Neutrophil (primary cell): Measurements from ENCODE around the gene CYP27B1.

Experiments used
- H3K27ac ChIP-seq: fragments of 200-600 bp; sonication (generic); 2 replicates; pipeline ENCODE4 v1.5.1; 2016; ENCODE audit warnings: mild to moderate bottlenecking, moderate library complexity
- H3K27me3 ChIP-seq: fragments of 200-600 bp; sonication (generic); 2 replicates; pipeline ENCODE4 v1.6.0; 2016; ENCODE audit warnings: mild to moderate bottlenecking
- H3K36me3 ChIP-seq: fragments of 200-600 bp; sonication (generic); 2 replicates; pipeline ENCODE4 v1.5.1; 2017
- H3K4me1 ChIP-seq, 2 experiments: fragments of 200-600 bp in 1 of 2; sonication (generic) in 1 of 2; 1 replicate in 1 of 2; 2 replicates in 1 of 2; pipeline versions ENCODE4 v1.5.1 to v1.6.1; 2013 to 2016; ENCODE audit warnings: low read depth in 1 of 2, low read length in 1 of 2, mild to moderate bottlenecking in 1 of 2, moderate library complexity in 1 of 2; ENCODE audit not compliant: control insufficient read depth in 1 of 2, insufficient read depth in 1 of 2
- H3K4me3 ChIP-seq, 2 experiments: fragments of 200-600 bp in 1 of 2; sonication (generic) in 1 of 2; 1 replicate in 1 of 2; 2 replicates in 1 of 2; pipeline ENCODE4 v1.5.1; 2013 to 2016; ENCODE audit warnings: low read depth in 1 of 2, low read length in 1 of 2, mild to moderate bottlenecking in 1 of 2, moderate library complexity in 1 of 2
- H3K9me3 ChIP-seq: fragments of 200-600 bp; sonication (generic); 2 replicates; pipeline ENCODE4 v1.5.1; 2016
- TF ChIP-seq, protein P1 (sequence below): fragments of 200-600 bp; sonication (generic); IDR thresholded peaks from 2 replicates; pipeline ENCODE4 v1.5.1; 2016; ENCODE audit warnings: antibody characterized with exemption

CYP27B1 gene

DNA sequence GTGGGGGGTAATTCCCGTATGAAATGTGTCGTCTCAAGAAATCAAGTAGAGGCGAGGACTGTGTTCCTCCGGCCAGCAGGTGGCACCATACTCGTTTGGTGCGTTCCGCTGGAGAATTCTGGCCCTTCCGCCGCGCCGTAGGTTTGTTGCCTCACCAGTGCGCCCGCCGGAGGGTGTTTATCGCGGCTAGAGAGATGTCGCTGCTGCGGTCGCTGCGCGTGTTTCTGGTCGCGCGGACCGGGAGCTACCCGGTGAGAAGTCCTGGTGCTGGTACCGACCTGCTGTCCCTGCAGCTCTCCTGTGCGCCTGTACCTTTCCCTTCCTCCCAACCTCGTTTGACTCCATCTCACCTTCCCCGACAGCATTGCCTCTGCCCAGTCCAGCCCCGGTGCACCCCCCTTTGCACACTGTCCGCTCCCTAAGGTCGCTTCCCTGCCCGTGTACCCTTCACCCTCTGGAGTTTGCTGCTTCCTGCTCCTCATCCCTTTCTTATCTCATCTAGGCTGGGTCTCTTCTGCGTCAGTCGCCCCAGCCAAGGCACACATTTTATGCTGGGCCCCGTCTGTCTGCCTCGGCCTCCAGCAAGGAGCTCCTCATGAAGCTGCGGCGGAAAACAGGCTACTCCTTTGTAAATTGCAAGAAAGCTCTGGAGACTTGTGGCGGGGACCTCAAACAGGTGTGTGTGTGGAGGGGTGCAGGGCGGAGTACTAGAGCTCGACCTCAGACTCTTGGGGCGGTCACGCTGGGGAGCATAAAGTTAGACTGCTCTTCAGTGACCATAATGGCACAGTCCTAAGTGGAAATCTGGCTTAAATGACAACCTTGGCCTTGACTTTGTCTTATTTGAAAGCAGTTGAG is 16.0 kb upstream of the CYP27B1 start, which contains the start of gene TSFM:
TSS of gene TSFM (plus strand) at position 180 of the 858 bp plus-strand sequence. CDS start at position 195, 15 bp downstream.
- Histone ChIP-seq H3K9me3 (no peaks in the 10 kb centered on the region), H3K4me3 (peak within 1 kb of the TSS; percentile 70 to 83), H3K27me3 (no peaks in the 10 kb centered on the region), H3K4me1 (peaks cover 26 to 30% of the 10 kb centered on the region in 2 experiments), H3K27ac (peak within 1 kb of the TSS; percentile 71), H3K36me3 (peaks cover 24% of the 10 kb centered on the region)
- TF ChIP-seq, protein P1, sequence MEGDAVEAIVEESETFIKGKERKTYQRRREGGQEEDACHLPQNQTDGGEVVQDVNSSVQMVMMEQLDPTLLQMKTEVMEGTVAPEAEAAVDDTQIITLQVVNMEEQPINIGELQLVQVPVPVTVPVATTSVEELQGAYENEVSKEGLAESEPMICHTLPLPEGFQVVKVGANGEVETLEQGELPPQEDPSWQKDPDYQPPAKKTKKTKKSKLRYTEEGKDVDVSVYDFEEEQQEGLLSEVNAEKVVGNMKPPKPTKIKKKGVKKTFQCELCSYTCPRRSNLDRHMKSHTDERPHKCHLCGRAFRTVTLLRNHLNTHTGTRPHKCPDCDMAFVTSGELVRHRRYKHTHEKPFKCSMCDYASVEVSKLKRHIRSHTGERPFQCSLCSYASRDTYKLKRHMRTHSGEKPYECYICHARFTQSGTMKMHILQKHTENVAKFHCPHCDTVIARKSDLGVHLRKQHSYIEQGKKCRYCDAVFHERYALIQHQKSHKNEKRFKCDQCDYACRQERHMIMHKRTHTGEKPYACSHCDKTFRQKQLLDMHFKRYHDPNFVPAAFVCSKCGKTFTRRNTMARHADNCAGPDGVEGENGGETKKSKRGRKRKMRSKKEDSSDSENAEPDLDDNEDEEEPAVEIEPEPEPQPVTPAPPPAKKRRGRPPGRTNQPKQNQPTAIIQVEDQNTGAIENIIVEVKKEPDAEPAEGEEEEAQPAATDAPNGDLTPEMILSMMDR: peak; percentile 93

DNA sequence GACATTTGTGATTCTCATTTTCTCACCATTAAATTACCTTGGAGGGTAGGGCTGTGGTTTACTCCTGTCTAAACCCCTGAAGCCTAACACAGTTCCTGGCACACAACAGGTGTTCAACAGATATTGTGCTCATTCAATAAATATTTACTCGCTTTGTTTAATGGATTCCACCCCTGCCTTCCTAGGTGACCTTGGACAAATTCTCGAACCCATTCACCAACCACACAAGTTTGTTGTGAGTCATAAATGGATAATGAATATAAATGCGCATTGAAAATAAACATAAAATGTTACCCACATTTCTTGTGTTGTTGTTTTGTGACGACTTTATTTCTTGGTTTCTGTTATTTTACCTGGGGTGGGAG is 15.3 kb upstream of the CYP27B1 start:
- no peaks in the 10 kb centered on the region for H3K9me3 ChIP-seq

DNA sequence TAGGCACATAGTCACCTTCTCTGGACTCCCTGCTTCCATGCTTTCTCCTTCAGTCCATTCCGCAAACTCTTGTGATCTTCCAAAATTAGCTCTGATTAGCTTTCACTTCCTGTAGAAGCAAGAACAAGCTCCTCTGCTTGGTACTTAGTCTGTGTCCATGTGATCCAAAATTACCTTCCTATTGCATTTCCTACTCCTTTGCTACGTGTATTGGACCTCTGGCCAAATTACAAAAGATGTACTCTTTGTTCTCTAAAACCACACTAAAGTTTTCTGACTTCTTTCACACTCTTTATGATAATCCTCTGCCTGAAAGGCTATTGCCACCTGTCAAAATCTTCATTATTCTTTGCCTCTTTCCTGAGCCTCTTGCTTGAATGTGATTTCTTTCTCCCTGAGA is 14.9 kb upstream of the CYP27B1 start:
- Histone ChIP-seq H3K9me3 (no peaks in the 10 kb centered on the region), H3K4me3 (no peak overlapping the region), H3K4me1 (peaks cover 26 to 30% of the 10 kb centered on the region in 2 experiments), H3K36me3 (peaks cover 15% of the 10 kb centered on the region), H3K27ac (peak overlapping the region; percentile 41), H3K27me3 (no peaks in the 10 kb centered on the region)
- TF ChIP-seq, protein P1: no peak

More for the DNA sequence above, 15.3 kb upstream of the CYP27B1 start:
- Histone ChIP-seq H3K27me3 (no peaks in the 10 kb centered on the region), H3K27ac (peak overlapping the region; percentile 71), H3K4me1 (peaks cover 26 to 30% of the 10 kb centered on the region in 2 experiments), H3K36me3 (peaks cover 19% of the 10 kb centered on the region), H3K4me3 (peak overlapping the region; percentile 70 to 83)
- TF ChIP-seq, protein P1: no peak

DNA sequence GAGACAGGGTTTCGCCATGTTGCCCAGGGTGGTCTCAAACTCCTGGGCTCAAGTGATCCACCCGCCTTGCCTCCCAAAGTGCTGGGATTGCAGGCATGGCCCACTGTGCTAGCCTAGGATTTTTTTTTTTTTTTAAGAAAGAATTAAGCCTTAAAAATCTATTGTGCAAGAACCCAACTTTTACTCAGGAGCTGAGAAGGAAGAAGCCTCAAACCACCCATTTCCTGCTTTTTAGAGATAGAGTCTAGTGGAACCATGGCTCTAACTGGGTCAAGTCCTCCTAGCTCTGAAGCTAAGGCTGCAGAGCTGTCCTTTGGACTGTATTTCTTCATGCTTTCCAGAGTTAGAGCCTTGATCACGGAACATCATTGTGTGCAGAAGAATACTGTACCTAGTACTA is 14.4 kb upstream of the CYP27B1 start:
- Histone ChIP-seq H3K4me1 (peaks cover 26 to 30% of the 10 kb centered on the region in 2 experiments), H3K4me3 (no peak overlapping the region), H3K36me3 (peaks cover 9% of the 10 kb centered on the region), H3K27ac (peak overlapping the region; percentile 41), H3K27me3 (no peaks in the 10 kb centered on the region), H3K9me3 (no peaks in the 10 kb centered on the region)
- TF ChIP-seq, protein P1: no peak

DNA sequence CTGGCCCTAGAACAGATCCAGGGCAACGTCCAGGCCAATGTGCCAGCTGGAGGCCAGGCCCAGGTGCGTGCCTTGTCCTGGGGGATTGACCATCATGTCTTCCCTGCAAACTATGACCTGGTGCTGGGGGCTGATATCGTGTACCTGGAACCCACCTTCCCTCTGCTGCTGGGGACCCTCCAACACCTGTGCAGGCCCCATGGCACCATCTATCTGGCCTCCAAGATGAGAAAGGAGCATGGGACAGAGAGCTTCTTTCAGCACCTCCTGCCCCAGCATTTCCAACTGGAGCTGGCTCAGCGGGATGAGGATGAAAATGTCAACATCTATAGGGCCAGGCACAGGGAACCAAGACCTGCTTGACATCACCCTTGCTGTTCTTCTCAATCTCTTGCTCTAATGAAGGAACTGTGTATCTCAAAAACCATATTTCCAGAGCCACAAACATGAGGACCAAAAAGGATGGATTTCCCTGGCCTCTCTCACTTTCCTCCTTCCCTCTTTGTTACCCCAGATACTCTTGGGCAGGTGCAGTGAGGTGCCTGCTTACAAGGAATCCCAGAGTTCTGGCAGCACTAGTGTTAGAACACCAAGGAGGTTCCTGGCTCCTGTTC is 13.5 kb upstream of the CYP27B1 start:
- peaks cover 26 to 30% of the 10 kb centered on the region in 2 experiments for H3K4me1 ChIP-seq
- no peaks in the 10 kb centered on the region for H3K9me3 ChIP-seq
- peak overlapping the region; percentile 41 for H3K27ac ChIP-seq
- no peak overlapping the region for H3K4me3 ChIP-seq
- no peaks in the 10 kb centered on the region for H3K27me3 ChIP-seq
- TF ChIP-seq, protein P1: no peak
- peaks cover under 1% of the 10 kb centered on the region for H3K36me3 ChIP-seq
